Neuronal stem cell (in vitro differentiated cells): ENCODE data around the gene TPRN.

Experiments
- DNase-seq: peaks from one replicate; pipeline ENCODE4 v3.0.0-alpha.2; 2013; ENCODE audit warnings: low spot score
- H2AFZ ChIP-seq: one replicate; pipeline ENCODE4 v1.6.1; 2013; ENCODE audit warnings: mild to moderate bottlenecking, low read length, inconsistent platforms
- H2AK5ac ChIP-seq: 2 replicates; pipeline ENCODE4 v1.6.1; 2013; ENCODE audit warnings: low read depth, mild to moderate bottlenecking, inconsistent platforms, low read length, moderate library complexity, mixed read lengths
- H2BK120ac ChIP-seq: 2 replicates; pipeline ENCODE4 v1.6.1; 2013; ENCODE audit warnings: low read depth, mild to moderate bottlenecking, inconsistent platforms, low read length, moderate library complexity, mixed read lengths
- H2BK12ac ChIP-seq: one replicate; pipeline ENCODE4 v1.6.1; 2013; ENCODE audit warnings: low read length, inconsistent platforms
- H2BK15ac ChIP-seq: 2 replicates; pipeline ENCODE4 v1.6.1; 2013; ENCODE audit warnings: mild to moderate bottlenecking, low read length, inconsistent platforms, mixed read lengths
- H2BK5ac ChIP-seq: one replicate; pipeline ENCODE4 v1.6.1; 2013; ENCODE audit warnings: inconsistent platforms, mild to moderate bottlenecking, low read length, moderate library complexity
- H3K14ac ChIP-seq: one replicate; pipeline ENCODE4 v1.6.1; 2013; ENCODE audit warnings: low read length, inconsistent platforms
- H3K18ac ChIP-seq: 2 replicates; pipeline ENCODE4 v1.6.1; 2013; ENCODE audit warnings: low read length, inconsistent platforms
- H3K23ac ChIP-seq: 2 replicates; pipeline ENCODE4 v1.6.1; 2013; ENCODE audit warnings: low read depth, mild to moderate bottlenecking, mixed read lengths, low read length, inconsistent platforms; ENCODE audit not compliant: poor library complexity
- H3K27ac ChIP-seq: replicated peaks from 3 replicates; pipeline ENCODE4 v1.5.1; 2013; ENCODE audit warnings: low read length, inconsistent platforms
- H3K27me3 ChIP-seq, 3 experiments: 2 replicates each; pipeline ENCODE4 v1.6.1; 2013; ENCODE audit warnings: low read length in 3 of 3, mild to moderate bottlenecking in 2 of 3, inconsistent platforms in 1 of 3, low read depth in 1 of 3, mixed read lengths in 1 of 3, moderate library complexity in 1 of 3; ENCODE audit not compliant: control insufficient read depth in 3 of 3, insufficient read depth in 3 of 3
- H3K36me3 ChIP-seq, 2 donors: replicated peaks in 1 of 2; 2 replicates each; pipeline ENCODE4 v1.6.1; 2013; ENCODE audit warnings: low read length in 2 of 2; ENCODE audit not compliant: control insufficient read depth in 2 of 2, insufficient read depth in 2 of 2
- H3K4ac ChIP-seq: 2 replicates; pipeline ENCODE4 v1.6.1; 2013; ENCODE audit warnings: inconsistent platforms, mild to moderate bottlenecking, low read length, moderate library complexity
- H3K4me1 ChIP-seq, 2 donors: 1 replicate in 1 of 2; 2 replicates in 1 of 2; pipeline ENCODE4 v1.6.1; 2013; ENCODE audit warnings: low read length in 2 of 2, low read depth in 1 of 2; ENCODE audit not compliant: control insufficient read depth in 2 of 2, insufficient read depth in 1 of 2
- H3K4me2 ChIP-seq: one replicate; pipeline ENCODE4 v1.6.1; 2013; ENCODE audit warnings: mild to moderate bottlenecking, low read length, inconsistent platforms; ENCODE audit not compliant: insufficient read depth, poor library complexity, severe bottlenecking
- H3K4me3 ChIP-seq, 2 donors: 2 replicates each; pipeline ENCODE4 v1.5.1; 2013; ENCODE audit warnings: low read length in 2 of 2, mild to moderate bottlenecking in 2 of 2, inconsistent platforms in 1 of 2, moderate library complexity in 1 of 2
- H3K79me1 ChIP-seq: one replicate; pipeline ENCODE4 v1.6.1; 2013; ENCODE audit warnings: low read depth, mild to moderate bottlenecking, inconsistent platforms, low read length, moderate library complexity
- H3K9ac ChIP-seq: one replicate; pipeline ENCODE4 v1.6.1; 2013; ENCODE audit warnings: mild to moderate bottlenecking, low read depth, low read length, inconsistent platforms; ENCODE audit not compliant: poor library complexity
- H3K9me3 ChIP-seq, 2 donors: replicated peaks in 1 of 2; 2 replicates each; pipeline versions ENCODE3 to v1.6.1; 2013; ENCODE audit warnings: low read length in 2 of 2, mild to moderate bottlenecking in 2 of 2, inconsistent platforms in 1 of 2, low read depth in 1 of 2, mixed read lengths in 1 of 2, moderate library complexity in 1 of 2; ENCODE audit not compliant: control insufficient read depth in 2 of 2, insufficient read depth in 1 of 2
- H4K8ac ChIP-seq: one replicate; pipeline ENCODE4 v1.6.1; 2013; ENCODE audit warnings: low read depth, mild to moderate bottlenecking, inconsistent platforms, low read length, moderate library complexity
- H4K91ac ChIP-seq: one replicate; pipeline ENCODE4 v1.6.1; 2013; ENCODE audit warnings: low read length, low read depth, mild to moderate bottlenecking, inconsistent platforms; ENCODE audit not compliant: poor library complexity
- WGBS, 2 donors: extraction: QIAGEN DNeasy Blood & Tissue Kit; methylation state at CpG; one replicate each; pipeline ENCODE4 v1.1.7; 2013; ENCODE audit warnings: missing lambda C conversion rate in 2 of 2, mixed read lengths in 1 of 2; ENCODE audit not compliant: insufficient read length in 2 of 2, insufficient replicate concordance in 1 of 2; ENCODE audit errors: extremely low coverage in 2 of 2; 5-methylcytosine and 5-hydroxymethylcytosine counted together

The TPRN gene

GRCh38 chr9:137167277-137167746 lies 33.2 kb downstream of the TPRN start:
- H3K9me3 ChIP-seq = peaks cover 0 to 3% of the 10 kb centered on the region in 2 donors
- H2AFZ ChIP-seq = peak overlapping the region; percentile 68
- no peak overlapping the region for H2BK15ac ChIP-seq
- H4K91ac ChIP-seq = no peak overlapping the region
- no peak overlapping the region for H3K23ac ChIP-seq
- DNase-seq = no peak
- no peak overlapping the region for H3K4ac ChIP-seq
- H3K9ac ChIP-seq = peak overlapping the region; percentile 60
- no peaks in the 10 kb centered on the region for H3K36me3 ChIP-seq
- WGBS, 2 donors = no CpG with 5 or more reads among the region's 44 CpGs
- peak overlapping the region; percentile 66 for H3K4me2 ChIP-seq
- no peak overlapping the region for H4K8ac ChIP-seq
- H3K14ac ChIP-seq = no peak overlapping the region
- H3K27ac ChIP-seq = no peak overlapping the region
- H2AK5ac ChIP-seq = peak overlapping the region; percentile 97
- no peak overlapping the region for H2BK120ac ChIP-seq
- H3K18ac ChIP-seq = peak overlapping the region; percentile 83
- no peak overlapping the region for H2BK12ac ChIP-seq
- H2BK5ac ChIP-seq = peak overlapping the region; percentile 39
- peaks cover 32 to 97% (median 93%) of the 10 kb centered on the region in 3 experiments for H3K27me3 ChIP-seq
- peaks cover 2% of the 10 kb centered on the region for H3K79me1 ChIP-seq
- no peak overlapping the region for H3K4me3 ChIP-seq
- H3K4me1 ChIP-seq = peaks cover 9 to 22% of the 10 kb centered on the region in 2 donors

GRCh38 chr9:137166380-137167229 lies 33.9 kb downstream of the TPRN start:
- peak overlapping the region; percentile 73 for H2BK12ac ChIP-seq
- H2AK5ac ChIP-seq = peak overlapping the region; percentile 97
- H2AFZ ChIP-seq = no peak overlapping the region
- H3K27ac ChIP-seq = no peak overlapping the region
- H4K91ac ChIP-seq = no peak overlapping the region
- peak overlapping the region; percentile 85 for H2BK15ac ChIP-seq
- peak overlapping the region; percentile 60 for H3K9ac ChIP-seq
- peaks cover 9 to 22% of the 10 kb centered on the region in 2 donors for H3K4me1 ChIP-seq
- H3K14ac ChIP-seq = peak overlapping the region; percentile 89
- peaks cover 0 to 3% of the 10 kb centered on the region in 2 donors for H3K9me3 ChIP-seq
- H3K79me1 ChIP-seq = peaks cover 2% of the 10 kb centered on the region
- peak overlapping the region; percentile 65 for H3K23ac ChIP-seq
- H4K8ac ChIP-seq = no peak overlapping the region
- peak overlapping the region; percentile 57 for H3K18ac ChIP-seq
- H2BK120ac ChIP-seq = no peak overlapping the region
- H3K27me3 ChIP-seq = peaks cover 34 to 98% (median 97%) of the 10 kb centered on the region in 3 experiments
- H3K4me3 ChIP-seq = no peak overlapping the region
- peak overlapping the region; percentile 39 for H2BK5ac ChIP-seq
- H3K4ac ChIP-seq = no peak overlapping the region
- no peak overlapping the region for H3K4me2 ChIP-seq
- H3K36me3 ChIP-seq = no peaks in the 10 kb centered on the region
- no peak for DNase-seq
- no CpG with 5 or more reads among the region's 22 CpGs for WGBS, 2 donors

- Histone ChIP-seq H3K9me3 (peaks cover 0 to 3% of the 10 kb centered on the region in 2 donors), H2BK5ac (no peak overlapping the region), H3K23ac (peak overlapping the region; percentile 55), H2BK12ac (peak overlapping the region; percentile 73), H3K4me2 (no peak overlapping the region), H4K91ac (no peak overlapping the region), H2AFZ (no peak overlapping the region), H3K4me1 (peaks cover 9 to 22% of the 10 kb centered on the region in 2 donors), H3K36me3 (no peaks in the 10 kb centered on the region), H3K14ac (no peak overlapping the region), H3K27me3 (peaks cover 36 to 94% (median 92%) of the 10 kb centered on the region in 3 experiments), H4K8ac (no peak overlapping the region), H2AK5ac (peak overlapping the region; percentile 56), H3K27ac (no peak overlapping the region), H2BK15ac (peak overlapping the region; percentile 37), H3K4ac (no peak overlapping the region), H3K9ac (no peak overlapping the region), H3K79me1 (peaks cover 2% of the 10 kb centered on the region), H3K4me3 (no peak overlapping the region), H3K18ac (no peak overlapping the region), H2BK120ac (no peak overlapping the region)
- no peak for DNase-seq
- no CpG with 5 or more reads among the region's 32 CpGs for WGBS, 2 donors
These were observed 35.2 kb downstream of the TPRN start for GRCh38 chr9:137165250-137165836.
